NCI-H2107 treated with DMSO at 0.1 percent for 48 hours (cell line): Measurements from ENCODE around the gene GRAP2.
A peak's percentile ranks its signal among the peaks of the same experiment; 100 is the strongest.
"Not testable (repeated sequence)": the region's sequence is repeated elsewhere in the genome, so short reads cannot be mapped to it uniquely, and the experiment has no call there.

ENCODE experiments used
- DNase-seq: peaks from one replicate; lab custom pipeline; 2025; ENCODE audit not compliant: unreplicated experiment; lab: John Stamatoyannopoulos, UW

The GRAP2 gene

DNA sequence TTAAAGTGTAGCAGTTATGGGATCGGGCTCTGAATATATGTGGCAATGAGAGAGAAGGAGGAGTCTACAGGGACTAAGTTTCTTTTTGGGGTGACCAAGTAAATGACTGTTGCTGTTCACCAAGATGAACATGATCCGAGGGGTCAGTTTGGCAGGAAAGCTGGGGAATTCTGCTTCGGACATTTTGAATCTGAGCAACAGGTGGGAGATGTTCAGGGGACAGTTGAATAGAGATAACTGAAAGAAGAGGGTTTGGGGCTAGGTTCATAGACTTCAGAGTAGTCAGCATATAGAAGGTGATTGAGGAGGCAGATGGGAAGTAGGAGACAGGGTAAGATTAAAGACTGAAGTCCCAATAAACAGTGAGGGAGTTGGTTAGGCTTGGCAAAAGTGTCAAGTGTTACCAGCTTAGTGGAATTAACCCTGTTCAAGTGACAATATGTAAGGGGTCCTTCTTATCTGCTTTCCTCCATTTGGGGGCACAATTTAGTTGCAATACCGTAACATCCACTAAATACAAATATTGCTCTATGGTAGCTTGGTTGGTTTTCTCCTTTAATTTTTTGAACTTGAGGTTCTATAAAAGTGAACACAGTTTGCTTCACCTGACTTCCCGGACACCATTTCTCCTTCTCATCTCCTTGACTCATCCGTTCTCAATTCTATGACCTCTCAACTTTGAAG lies 4.4 kb upstream of the GRAP2 start:
- no peak for DNase-seq

- no peak for DNase-seq
Observed at GRCh38 chr22:39897841-39898240, 3.0 kb upstream of the GRAP2 start.

GRCh38 chr22:39898997-39899396 lies 1.9 kb upstream of the GRAP2 start:
- no peak for DNase-seq

GRCh38 chr22:39901565-39902146 lies 772 bp downstream of the GRAP2 start:
- DNase-seq: no peak

GRCh38 chr22:39904024-39904423 lies 3.1 kb downstream of the GRAP2 start:
- DNase-seq: not testable (repeated sequence)

- no peak for DNase-seq
Observed at GRCh38 chr22:39904862-39905261, 4.0 kb downstream of the GRAP2 start.

DNA sequence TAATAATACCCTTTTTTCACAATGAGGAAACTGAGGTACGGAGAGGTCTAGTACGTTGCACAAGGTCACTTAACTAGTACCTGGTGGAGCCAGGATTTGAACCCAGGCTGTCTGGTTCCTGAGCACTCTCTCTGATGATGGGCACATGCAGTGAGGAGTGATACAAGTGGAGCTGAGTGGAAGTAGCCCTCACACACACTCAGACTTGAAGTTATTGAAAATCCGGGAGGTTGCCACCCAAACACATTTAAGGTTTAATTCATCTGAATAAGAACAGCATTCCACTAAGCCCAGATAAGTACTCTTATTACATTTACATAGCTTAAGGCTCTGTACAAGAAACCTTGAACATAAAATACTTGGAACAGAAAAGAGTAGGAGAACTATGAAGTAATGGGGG lies 4.8 kb downstream of the GRAP2 start:
- no peak for DNase-seq

- no peak for DNase-seq
Observed at GRCh38 chr22:39906207-39906606, 5.3 kb downstream of the GRAP2 start.

GRCh38 chr22:39907047-39907446 lies 6.2 kb downstream of the GRAP2 start:
- DNase-seq: no peak

GRCh38 chr22:39907605-39908097 lies 6.8 kb downstream of the GRAP2 start:
- no peak for DNase-seq

DNA sequence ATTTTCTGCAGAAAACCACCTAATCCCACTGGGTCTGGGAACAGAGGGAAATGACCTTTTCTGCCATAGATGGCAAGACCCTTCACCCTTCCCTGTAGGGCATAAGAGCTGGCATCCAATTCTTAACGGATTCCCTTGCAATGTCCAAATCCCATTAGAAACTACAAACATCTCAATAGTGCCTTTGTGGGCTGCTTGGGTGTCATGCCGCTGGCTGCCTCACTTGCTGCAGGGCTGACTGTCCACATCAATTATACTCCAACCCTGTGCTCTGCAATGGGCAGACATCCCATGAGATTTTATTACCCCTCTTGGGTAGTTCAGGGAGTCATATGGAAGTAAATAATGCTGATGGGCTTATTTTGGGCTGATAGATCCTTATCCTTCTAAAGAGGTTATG lies 7.3 kb downstream of the GRAP2 start:
- DNase-seq: no peak

DNA sequence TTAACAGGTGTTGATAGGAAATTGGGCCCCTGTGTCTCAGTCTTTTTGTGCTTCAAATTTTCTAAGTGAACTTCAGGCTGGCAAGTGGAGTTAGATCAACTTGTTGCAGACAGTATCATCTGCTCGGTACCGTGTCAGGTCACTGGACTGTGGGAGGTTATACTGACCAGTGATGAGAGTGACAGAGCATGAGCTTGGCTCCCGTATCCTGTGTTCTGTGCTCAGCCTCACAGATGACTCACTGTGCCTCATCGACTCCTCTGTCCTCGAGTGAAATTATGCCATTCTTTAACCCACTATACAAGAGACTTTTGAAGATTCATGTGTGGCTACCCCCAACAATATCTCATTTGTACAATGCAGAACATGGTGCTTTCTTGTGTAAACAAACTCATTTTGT lies 7.9 kb downstream of the GRAP2 start:
- DNase-seq: no peak

DNA sequence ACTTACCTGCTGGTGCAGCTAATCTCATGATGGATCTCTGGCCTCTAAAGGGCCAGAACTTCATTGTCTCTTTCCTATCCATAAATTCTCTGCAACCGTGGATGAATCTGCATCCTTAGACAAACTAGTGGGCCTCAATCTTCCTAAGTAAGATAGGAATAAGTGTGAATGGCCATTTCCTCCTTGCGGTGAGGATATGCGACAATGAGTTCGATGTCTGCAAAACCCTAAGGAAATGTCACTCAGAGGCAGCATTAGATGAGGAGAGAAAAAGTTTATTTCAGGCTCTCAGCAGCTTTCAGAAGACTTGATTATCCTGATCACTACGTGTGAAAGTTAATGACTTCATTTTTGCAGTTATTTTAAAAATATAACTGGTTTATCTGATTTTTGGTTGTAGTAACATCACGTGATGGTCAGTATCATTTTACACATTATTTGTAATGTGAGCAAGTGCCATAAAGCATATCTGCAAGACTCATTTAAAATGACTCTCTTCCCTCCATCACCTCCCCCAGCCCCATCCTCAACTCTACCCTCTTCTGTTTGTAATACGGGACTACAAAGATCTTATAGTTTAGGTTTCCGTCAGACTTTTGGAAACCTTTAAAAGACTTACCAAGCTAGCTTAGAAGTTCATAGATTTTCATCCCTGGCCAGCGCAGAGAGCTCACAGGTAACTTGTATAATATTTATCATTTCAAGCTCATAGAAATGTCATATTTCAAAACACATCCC lies 10.2 kb downstream of the GRAP2 start:
- no peak for DNase-seq

GRCh38 chr22:39913321-39913720 lies 12.4 kb downstream of the GRAP2 start:
- no peak for DNase-seq

GRCh38 chr22:39913886-39914285 lies 13.0 kb downstream of the GRAP2 start:
- DNase-seq: no peak

GRCh38 chr22:39914584-39914983 lies 13.7 kb downstream of the GRAP2 start:
- DNase-seq: no peak

DNA sequence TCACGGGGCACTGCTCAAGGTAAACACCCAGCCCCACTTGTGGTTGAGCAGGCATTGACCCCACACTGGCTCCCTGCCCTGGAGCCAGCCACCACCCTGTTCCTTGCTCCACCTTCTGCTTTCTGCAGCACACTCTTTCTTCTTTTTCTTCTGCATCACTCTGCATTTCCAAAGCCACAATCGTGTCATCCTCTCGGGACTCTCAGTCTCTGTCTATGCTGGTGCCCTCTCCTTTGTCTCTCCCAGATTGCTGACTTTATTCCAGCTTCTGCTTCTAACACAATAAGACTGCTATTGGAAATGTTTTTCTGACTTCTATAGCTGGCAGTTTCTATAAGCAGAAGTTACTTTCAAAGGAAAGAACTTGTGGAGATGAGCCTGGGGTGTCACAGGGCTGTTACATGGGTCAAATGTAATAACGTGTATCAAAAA lies 14.4 kb downstream of the GRAP2 start:
- DNase-seq: no peak

- no peak for DNase-seq
Observed at GRCh38 chr22:39916496-39916895, 15.6 kb downstream of the GRAP2 start.

GRCh38 chr22:39917197-39917643 lies 16.3 kb downstream of the GRAP2 start:
- DNase-seq: peak; percentile 76

- no peak for DNase-seq
Observed at GRCh38 chr22:39917776-39918495, 17.1 kb downstream of the GRAP2 start.

- DNase-seq: no peak
Observed at GRCh38 chr22:39920134-39920743, 19.4 kb downstream of the GRAP2 start.
